ENCODE data around the gene GALNT18.

DNA sequence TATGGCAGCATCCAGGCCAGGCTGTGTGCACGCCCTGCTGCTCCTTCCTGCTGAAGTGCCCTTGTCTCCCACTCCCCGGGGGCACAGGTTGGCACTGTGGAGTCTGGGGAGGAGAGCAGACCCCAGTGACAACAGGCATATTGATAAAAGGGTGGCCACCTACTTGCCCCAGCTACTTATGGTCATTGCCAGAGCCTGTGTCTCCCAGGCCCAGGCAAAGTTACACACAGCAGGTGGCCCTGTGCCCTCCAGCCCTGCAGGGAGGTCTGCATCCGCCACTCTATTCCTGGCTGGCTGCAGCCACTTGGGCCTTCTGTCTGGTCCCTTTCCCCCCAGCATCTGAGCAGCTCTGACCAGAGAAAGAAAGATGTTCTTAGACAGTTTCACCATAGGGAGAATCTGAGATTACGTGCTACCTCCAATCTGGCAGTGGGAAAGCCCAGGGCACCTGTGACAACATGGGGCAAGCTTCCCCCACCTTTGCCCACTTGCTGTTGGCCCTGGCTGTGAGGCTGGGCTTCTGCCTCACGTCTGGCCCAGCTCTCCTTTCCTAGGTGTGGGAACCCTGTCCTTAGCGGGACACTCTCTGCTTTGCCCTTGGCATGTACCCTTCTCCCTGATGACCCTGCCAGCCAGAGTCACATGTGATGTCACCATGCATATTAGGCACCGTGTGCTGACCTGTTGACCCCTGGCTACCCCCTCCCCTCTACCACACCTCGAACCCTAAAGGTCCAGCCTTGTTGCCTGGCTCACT lies 243.4 kb downstream of the GALNT18 start:
- TF ChIP-seq EZH2 (IDR thresholded peaks at IDR 0.05; ENCODE audit: low read length): no peak
- TF ChIP-seq, protein P1, sequence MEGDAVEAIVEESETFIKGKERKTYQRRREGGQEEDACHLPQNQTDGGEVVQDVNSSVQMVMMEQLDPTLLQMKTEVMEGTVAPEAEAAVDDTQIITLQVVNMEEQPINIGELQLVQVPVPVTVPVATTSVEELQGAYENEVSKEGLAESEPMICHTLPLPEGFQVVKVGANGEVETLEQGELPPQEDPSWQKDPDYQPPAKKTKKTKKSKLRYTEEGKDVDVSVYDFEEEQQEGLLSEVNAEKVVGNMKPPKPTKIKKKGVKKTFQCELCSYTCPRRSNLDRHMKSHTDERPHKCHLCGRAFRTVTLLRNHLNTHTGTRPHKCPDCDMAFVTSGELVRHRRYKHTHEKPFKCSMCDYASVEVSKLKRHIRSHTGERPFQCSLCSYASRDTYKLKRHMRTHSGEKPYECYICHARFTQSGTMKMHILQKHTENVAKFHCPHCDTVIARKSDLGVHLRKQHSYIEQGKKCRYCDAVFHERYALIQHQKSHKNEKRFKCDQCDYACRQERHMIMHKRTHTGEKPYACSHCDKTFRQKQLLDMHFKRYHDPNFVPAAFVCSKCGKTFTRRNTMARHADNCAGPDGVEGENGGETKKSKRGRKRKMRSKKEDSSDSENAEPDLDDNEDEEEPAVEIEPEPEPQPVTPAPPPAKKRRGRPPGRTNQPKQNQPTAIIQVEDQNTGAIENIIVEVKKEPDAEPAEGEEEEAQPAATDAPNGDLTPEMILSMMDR (optimal IDR thresholded peaks at IDR 0.05 in 1 of 3, IDR thresholded peaks at IDR 0.05 in 1 of 3, conservative IDR thresholded peaks at IDR 0.05 in 1 of 3; ENCODE audit: extremely low read depth in 1 of 3, insufficient read depth in 2 of 3, low read length in 3 of 3): no peak

Data from keratinocyte (primary cell).